ENCODE measurements around the gene PACC1.

DNA sequence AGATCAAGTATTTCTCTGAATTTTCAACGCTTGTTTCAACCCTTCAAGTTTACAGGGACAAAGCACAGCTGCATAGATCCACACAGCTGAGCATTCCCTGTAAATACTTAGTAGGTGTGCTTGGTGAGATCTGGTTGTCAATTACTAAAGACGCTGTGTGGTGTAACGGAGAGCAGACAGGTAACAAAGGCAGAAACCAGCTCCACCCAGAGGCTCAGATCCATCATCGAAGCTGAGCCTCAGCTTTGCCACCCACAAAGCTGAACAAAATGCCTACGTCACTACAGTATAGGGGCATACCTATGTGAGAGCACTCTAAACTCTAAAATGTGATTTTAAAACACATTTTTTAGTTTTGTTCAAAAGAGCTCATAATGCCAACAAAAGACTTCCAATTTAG is 38.7 kb downstream of the PACC1 start:
- no peak for TF ChIP-seq POLR2A (IDR thresholded peaks at IDR 0.05)
- TF ChIP-seq, protein P1, sequence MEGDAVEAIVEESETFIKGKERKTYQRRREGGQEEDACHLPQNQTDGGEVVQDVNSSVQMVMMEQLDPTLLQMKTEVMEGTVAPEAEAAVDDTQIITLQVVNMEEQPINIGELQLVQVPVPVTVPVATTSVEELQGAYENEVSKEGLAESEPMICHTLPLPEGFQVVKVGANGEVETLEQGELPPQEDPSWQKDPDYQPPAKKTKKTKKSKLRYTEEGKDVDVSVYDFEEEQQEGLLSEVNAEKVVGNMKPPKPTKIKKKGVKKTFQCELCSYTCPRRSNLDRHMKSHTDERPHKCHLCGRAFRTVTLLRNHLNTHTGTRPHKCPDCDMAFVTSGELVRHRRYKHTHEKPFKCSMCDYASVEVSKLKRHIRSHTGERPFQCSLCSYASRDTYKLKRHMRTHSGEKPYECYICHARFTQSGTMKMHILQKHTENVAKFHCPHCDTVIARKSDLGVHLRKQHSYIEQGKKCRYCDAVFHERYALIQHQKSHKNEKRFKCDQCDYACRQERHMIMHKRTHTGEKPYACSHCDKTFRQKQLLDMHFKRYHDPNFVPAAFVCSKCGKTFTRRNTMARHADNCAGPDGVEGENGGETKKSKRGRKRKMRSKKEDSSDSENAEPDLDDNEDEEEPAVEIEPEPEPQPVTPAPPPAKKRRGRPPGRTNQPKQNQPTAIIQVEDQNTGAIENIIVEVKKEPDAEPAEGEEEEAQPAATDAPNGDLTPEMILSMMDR (IDR thresholded peaks at IDR 0.05) = no peak
